Bladder microvascular endothelial cell (primary cell): ENCODE data around the gene FTSJ1. TPM values are rescaled to one million over a fixed set of nuclear protein-coding genes. Genes with fewer than 3 reads are reported as not detected.

Experiments used
- total RNA-seq: library from RNA; depleted of rRNA; stranded (reverse); fragments of >200 nt; gene quantifications from 2 replicates; pipeline ENCODE4 v1.2.3, GENCODE V29; 2014

FTSJ1 gene, protein sequence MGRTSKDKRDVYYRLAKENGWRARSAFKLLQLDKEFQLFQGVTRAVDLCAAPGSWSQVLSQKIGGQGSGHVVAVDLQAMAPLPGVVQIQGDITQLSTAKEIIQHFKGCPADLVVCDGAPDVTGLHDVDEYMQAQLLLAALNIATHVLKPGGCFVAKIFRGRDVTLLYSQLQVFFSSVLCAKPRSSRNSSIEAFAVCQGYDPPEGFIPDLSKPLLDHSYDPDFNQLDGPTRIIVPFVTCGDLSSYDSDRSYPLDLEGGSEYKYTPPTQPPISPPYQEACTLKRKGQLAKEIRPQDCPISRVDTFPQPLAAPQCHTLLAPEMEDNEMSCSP
- 34.3 and 39.9 TPM in 2 replicates for total RNA-seq

DNA sequence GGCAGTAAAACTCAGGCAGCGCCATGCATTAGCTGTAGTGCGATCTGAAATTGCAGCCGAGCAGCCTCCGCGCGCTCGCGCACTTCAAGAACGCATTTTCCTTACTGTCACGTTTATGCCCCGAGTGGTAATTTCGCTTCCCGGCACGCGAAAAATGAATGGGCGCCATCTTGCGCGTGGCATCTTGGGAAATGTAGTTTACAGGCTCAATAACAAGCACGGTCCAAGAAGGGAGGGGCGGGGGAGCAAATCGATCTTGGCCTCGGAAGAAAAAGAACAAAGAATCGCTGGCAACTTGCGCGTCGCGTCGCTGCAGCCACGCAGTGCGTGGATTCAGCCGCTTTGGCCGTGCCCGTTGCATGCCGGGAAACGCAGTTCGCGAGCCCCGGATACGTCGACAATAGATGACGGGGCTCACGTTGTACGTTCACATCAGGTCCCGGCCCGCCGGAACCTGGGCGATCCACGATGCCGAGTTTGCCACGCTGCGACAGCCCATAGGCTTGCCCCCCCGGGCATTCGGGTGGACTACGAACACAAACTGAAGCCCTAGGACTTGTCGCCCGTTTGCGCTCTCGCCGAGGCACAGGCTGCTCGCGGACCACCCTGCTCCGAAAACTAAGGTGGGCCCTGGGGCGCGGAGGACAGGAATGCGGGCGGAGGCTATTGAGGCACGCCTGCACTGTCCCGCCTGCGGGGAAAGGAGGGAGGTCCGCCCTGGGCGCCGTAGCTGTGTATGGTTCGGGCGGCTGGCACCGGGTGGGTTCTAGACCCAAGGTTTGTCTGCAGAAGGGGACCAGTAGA is at the start of gene FTSJ1:
TSS of gene FTSJ1 (plus strand) at position 426 of the 804 bp plus-strand sequence. CDS start 1,849 bp downstream, outside the sequence.

GRCh38 chrX:48470110-48470832 is 5.7 kb upstream of the FTSJ1 start, which contains the start of gene SLC38A5:
Gene SLC38A5, minus strand, starts transcription at chrX:48470260. Its CDS starts 2,336 bp downstream, at chrX:48467924.

GRCh38 chrX:48508400-48509244 is 32.6 kb downstream of the FTSJ1 start, which contains the start of gene PORCN:
Gene PORCN, plus strand, starts transcription at chrX:48508992. Its CDS starts 829 bp downstream, at chrX:48509821.

GRCh38 chrX:48521353-48522243 is 45.6 kb downstream of the FTSJ1 start, which contains the start of gene EBP:
Gene EBP, plus strand, starts transcription at chrX:48521808. Its CDS starts 1,964 bp downstream, at chrX:48523772.

Other genes with a start within 250 kb of the FTSJ1 start
- gene SSX1, start 220.8 kb upstream of the FTSJ1 start, total RNA-seq: not detected in 2 replicates
- gene SSX3, start 119.5 kb upstream of the FTSJ1 start, total RNA-seq: not detected in 2 replicates
- not detected in 2 replicates for gene SSX4, start 92.7 kb upstream of the FTSJ1 start, total RNA-seq
- not detected in 2 replicates for gene SSX4B, start 64.2 kb upstream of the FTSJ1 start, total RNA-seq
- gene SLC38A5, start 5.9 kb upstream of the FTSJ1 start, total RNA-seq: 9.1 and 21.2 TPM in 2 replicates
- 3.2 and 10.3 TPM in 2 replicates for gene PORCN, start 32.8 kb downstream of the FTSJ1 start, total RNA-seq
- gene EBP, start 45.6 kb downstream of the FTSJ1 start, total RNA-seq: 57.5 and 134 TPM in 2 replicates
- 4.5 and 11.1 TPM in 2 replicates for gene TBC1D25, start 63.5 kb downstream of the FTSJ1 start, total RNA-seq
- 104 and 354 TPM in 2 replicates for gene RBM3, start 98.3 kb downstream of the FTSJ1 start, total RNA-seq
- 129 and 172 TPM in 2 replicates for gene WDR13, start 121.3 kb downstream of the FTSJ1 start, total RNA-seq
- 0.19 TPM in 1 of 2 replicates, not detected in the other for gene WAS, start 207.6 kb downstream of the FTSJ1 start, total RNA-seq
- gene SUV39H1, start 220.5 kb downstream of the FTSJ1 start, total RNA-seq: 5.0 and 6.5 TPM in 2 replicates